Fibroblast of lung (primary cell): ENCODE results near the gene ABHD18. TPM values are rescaled to one million over a fixed set of nuclear protein-coding genes. Genes with fewer than 3 reads are reported as not detected.
"Not testable (repeated sequence)": the region's sequence is repeated elsewhere in the genome, so short reads cannot be mapped to it uniquely, and the experiment has no call there.

Experiments used
- DNase-seq, 2 donors: peaks; one replicate each; pipeline versions ENCODE4 v3.0.0 to v3.0.0-alpha.2; 2010; ENCODE audit warnings: low read depth in 2 of 2
- H2AFZ ChIP-seq: 2 replicates; pipeline ENCODE4 v1.5.1; 2012; ENCODE audit warnings: low read length, control low read depth, inconsistent platforms
- H3K27ac ChIP-seq: 2 replicates; pipeline ENCODE4 v1.5.1; 2011; ENCODE audit warnings: low read length, control low read depth; ENCODE audit not compliant: insufficient read depth
- H3K27me3 ChIP-seq: 2 replicates; pipeline ENCODE4 v1.5.1; 2011; ENCODE audit warnings: mild to moderate bottlenecking, low read length; ENCODE audit not compliant: control insufficient read depth, insufficient read depth
- H3K36me3 ChIP-seq: 2 replicates; pipeline ENCODE4 v1.5.1; 2011; ENCODE audit warnings: low read length; ENCODE audit not compliant: control insufficient read depth, insufficient read depth
- H3K4me1 ChIP-seq: 2 replicates; pipeline ENCODE4 v1.5.1; 2011; ENCODE audit warnings: low read length; ENCODE audit not compliant: control insufficient read depth, insufficient read depth; ENCODE audit errors: extremely low read depth
- H3K4me2 ChIP-seq: 2 replicates; pipeline ENCODE4 v1.5.1; 2011; ENCODE audit warnings: low read length, control low read depth; ENCODE audit not compliant: insufficient read depth; ENCODE audit errors: extremely low read depth
- H3K4me3 ChIP-seq, 4 experiments: fragments of 200-600 bp in 1 of 4; sonication (generic) in 1 of 4; replicated peaks in 1 of 4; 2 replicates each; pipeline ENCODE4 v1.5.1; 2011 to 2016; ENCODE audit warnings: low read length in 4 of 4, low read depth in 3 of 4, mild to moderate bottlenecking in 3 of 4, control low read depth in 2 of 4, inconsistent platforms in 1 of 4, mixed read lengths in 1 of 4; ENCODE audit not compliant: insufficient read depth in 1 of 4; ENCODE audit errors: control extremely low read depth in 1 of 4
- H3K79me2 ChIP-seq: 2 replicates; pipeline ENCODE4 v1.5.1; 2012; ENCODE audit warnings: mild to moderate bottlenecking, low read length, inconsistent platforms; ENCODE audit not compliant: control insufficient read depth, insufficient read depth
- H3K9ac ChIP-seq: 2 replicates; pipeline ENCODE4 v1.5.1; 2011; ENCODE audit warnings: mild to moderate bottlenecking, low read length, control low read depth; ENCODE audit not compliant: insufficient read depth
- H3K9me3 ChIP-seq: 2 replicates; pipeline ENCODE4 v1.5.1; 2012; ENCODE audit warnings: low read depth, low read length; ENCODE audit not compliant: control insufficient read depth, insufficient read depth
- H4K20me1 ChIP-seq: 2 replicates; pipeline ENCODE4 v1.5.1; 2011; ENCODE audit warnings: low read length; ENCODE audit not compliant: control insufficient read depth, insufficient read depth; ENCODE audit errors: extremely low read depth
- EZH2 ChIP-seq: IDR thresholded peaks from 2 replicates; pipeline ENCODE4 v1.5.1; 2012; ENCODE audit warnings: low read length, control low read depth, mild to moderate bottlenecking; ENCODE audit errors: missing control alignments
- polyA plus RNA-seq, 2 donors: library from polyadenylated mRNA; depleted of rRNA in 1 of 2; stranded (reverse) in 1 of 2; unstranded in 1 of 2; fragments of >200 nt; gene quantifications; 2 replicates each; pipeline ENCODE4 v1.2.1, GENCODE V29; 2011 to 2012; ENCODE audit warnings: missing spikeins in 1 of 2
- total RNA-seq: library from RNA; depleted of rRNA; stranded (reverse); fragments of >200 nt; gene quantifications from 2 replicates; pipeline ENCODE4 v1.2.1, GENCODE V29; 2014
- TF ChIP-seq, protein P1 (sequence below), 2 donors: IDR thresholded peaks in 1 of 2; conservative IDR thresholded peaks in 1 of 2; 1 replicate in 1 of 2; 2 replicates in 1 of 2; pipeline ENCODE4 v1.5.1; 2011 to 2012; ENCODE audit warnings: low read length in 2 of 2, control low read depth in 1 of 2, inconsistent platforms in 1 of 2, low read depth in 1 of 2, mild to moderate bottlenecking in 1 of 2

Gene ABHD18
- total and polyA plus RNA-seq, 2 donors (not counting 1 experiment from before 2014, with no cell fraction given): 4.2 to 5.3 TPM

DNA sequence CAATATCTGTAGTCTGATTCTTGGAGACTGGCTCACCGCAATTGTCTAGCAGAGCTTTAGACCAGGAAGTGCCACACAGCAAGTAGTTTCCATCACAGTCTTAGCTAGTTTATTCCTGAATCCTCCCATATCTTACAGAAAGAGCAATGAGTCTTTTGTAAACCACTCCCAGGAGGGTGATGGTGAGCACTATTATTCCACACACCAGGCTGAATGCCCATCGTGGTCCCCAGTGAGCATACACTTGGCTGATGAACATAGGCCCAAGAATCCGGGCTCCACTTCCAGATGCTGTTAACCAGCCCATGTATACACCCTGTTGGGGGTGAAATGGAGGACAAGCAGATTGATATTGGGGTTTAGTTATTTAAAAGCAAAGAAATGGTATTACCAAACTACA, 44.7 kb upstream of the ABHD18 start:
- Histone ChIP-seq H3K4me2 (no peak overlapping the region), H2AFZ (no peak overlapping the region), H3K79me2 (no peaks in the 10 kb centered on the region), H4K20me1 (no peaks in the 10 kb centered on the region), H3K4me3 (no peak overlapping the region), H3K36me3 (peaks cover 2% of the 10 kb centered on the region), H3K9me3 (no peaks in the 10 kb centered on the region), H3K27ac (no peak overlapping the region), H3K4me1 (no peaks in the 10 kb centered on the region), H3K27me3 (no peaks in the 10 kb centered on the region), H3K9ac (no peak overlapping the region)
- TF ChIP-seq EZH2: no peak
- TF ChIP-seq, protein P1, sequence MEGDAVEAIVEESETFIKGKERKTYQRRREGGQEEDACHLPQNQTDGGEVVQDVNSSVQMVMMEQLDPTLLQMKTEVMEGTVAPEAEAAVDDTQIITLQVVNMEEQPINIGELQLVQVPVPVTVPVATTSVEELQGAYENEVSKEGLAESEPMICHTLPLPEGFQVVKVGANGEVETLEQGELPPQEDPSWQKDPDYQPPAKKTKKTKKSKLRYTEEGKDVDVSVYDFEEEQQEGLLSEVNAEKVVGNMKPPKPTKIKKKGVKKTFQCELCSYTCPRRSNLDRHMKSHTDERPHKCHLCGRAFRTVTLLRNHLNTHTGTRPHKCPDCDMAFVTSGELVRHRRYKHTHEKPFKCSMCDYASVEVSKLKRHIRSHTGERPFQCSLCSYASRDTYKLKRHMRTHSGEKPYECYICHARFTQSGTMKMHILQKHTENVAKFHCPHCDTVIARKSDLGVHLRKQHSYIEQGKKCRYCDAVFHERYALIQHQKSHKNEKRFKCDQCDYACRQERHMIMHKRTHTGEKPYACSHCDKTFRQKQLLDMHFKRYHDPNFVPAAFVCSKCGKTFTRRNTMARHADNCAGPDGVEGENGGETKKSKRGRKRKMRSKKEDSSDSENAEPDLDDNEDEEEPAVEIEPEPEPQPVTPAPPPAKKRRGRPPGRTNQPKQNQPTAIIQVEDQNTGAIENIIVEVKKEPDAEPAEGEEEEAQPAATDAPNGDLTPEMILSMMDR (conservative IDR thresholded peaks at IDR 0.05 in 1 of 2, IDR thresholded peaks at IDR 0.05 in 1 of 2; ENCODE audit: low read depth in 1 of 2, low read length in 2 of 2): no peak
- DNase-seq: no peak

DNA sequence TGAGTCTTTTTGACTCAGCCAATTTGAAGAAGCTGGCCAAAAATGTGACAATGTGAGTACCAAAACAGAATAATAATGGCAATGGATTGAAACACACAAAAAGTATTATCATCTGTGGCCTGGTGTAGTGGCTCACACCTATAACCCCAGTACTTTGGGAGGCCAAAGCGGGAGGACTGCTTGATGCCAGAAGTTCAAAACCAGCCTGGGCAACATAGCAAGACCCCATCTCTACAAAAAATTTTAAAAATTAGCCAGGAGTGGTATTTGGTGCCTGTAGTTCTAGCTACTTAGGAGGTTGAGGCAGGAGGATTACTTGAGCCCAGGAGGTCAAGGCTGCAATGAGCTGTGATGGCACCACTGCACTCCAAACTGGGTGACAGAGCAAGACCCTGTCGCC, 43.0 kb upstream of the ABHD18 start:
- Histone ChIP-seq H3K4me2 (no peak overlapping the region), H3K79me2 (no peaks in the 10 kb centered on the region), H3K4me3 (no peak overlapping the region), H3K4me1 (no peaks in the 10 kb centered on the region), H3K9me3 (no peaks in the 10 kb centered on the region), H3K9ac (no peak overlapping the region), H3K27me3 (no peaks in the 10 kb centered on the region), H4K20me1 (no peaks in the 10 kb centered on the region), H3K36me3 (peaks cover 2% of the 10 kb centered on the region), H3K27ac (no peak overlapping the region), H2AFZ (no peak overlapping the region)
- DNase-seq: no peak
- TF ChIP-seq EZH2: no peak

DNA sequence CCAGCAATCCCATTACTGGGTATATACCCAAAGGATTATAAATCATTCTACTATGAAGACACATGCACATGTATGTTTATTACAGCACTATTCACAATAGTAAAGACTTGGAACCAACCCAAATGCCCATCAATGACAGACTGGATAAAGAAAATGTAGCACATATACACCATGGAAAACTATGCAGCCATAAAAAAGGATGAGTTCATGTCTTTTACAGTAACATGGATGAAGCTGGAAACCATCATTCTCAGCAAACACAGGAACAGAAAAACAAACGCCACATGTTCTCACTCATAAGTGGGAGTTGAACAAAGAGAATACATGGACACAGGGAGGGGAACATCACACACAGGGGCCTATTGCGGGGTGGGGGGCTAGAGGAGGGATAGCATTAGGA, 39.5 kb upstream of the ABHD18 start:
- H4K20me1 ChIP-seq, H3K36me3 ChIP-seq, H3K9me3 ChIP-seq, H3K4me1 ChIP-seq, H3K9ac ChIP-seq, H3K4me3 ChIP-seq, DNase-seq, H3K79me2 ChIP-seq, H3K4me2 ChIP-seq, H3K27ac ChIP-seq, H3K27me3 ChIP-seq, H2AFZ ChIP-seq: not testable (repeated sequence)

DNA sequence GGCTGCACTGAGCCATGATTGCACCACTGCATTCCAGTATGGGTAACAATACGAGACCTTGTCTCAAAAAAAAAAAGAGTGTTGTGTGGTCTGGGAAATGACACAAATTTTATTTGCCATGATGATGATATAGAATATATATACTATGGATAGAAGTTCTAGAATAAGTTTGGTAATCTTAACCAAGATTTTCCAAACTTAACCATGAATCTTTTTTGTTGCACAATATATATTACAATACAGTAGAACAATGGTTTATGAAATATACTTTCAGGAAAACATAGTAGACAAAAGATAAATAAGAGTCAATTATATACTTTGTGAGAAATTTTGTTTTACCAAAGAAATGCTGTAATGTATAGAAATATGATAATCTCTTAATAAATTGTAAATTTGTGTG, 35.0 kb upstream of the ABHD18 start:
- H3K4me1 ChIP-seq: no peaks in the 10 kb centered on the region
- H3K27me3 ChIP-seq: no peaks in the 10 kb centered on the region
- no peak for DNase-seq
- no peak for TF ChIP-seq EZH2
- TF ChIP-seq, protein P1 (conservative IDR thresholded peaks at IDR 0.05 in 1 of 2, IDR thresholded peaks at IDR 0.05 in 1 of 2; ENCODE audit: low read depth in 1 of 2, low read length in 2 of 2): no peak
- H3K9me3 ChIP-seq: no peaks in the 10 kb centered on the region
- no peak overlapping the region for H3K4me2 ChIP-seq
- no peak overlapping the region for H3K9ac ChIP-seq
- H4K20me1 ChIP-seq: no peaks in the 10 kb centered on the region
- H2AFZ ChIP-seq: no peak overlapping the region
- no peaks in the 10 kb centered on the region for H3K79me2 ChIP-seq
- no peak overlapping the region for H3K4me3 ChIP-seq
- H3K27ac ChIP-seq: no peak overlapping the region
- H3K36me3 ChIP-seq: no peaks in the 10 kb centered on the region

DNA sequence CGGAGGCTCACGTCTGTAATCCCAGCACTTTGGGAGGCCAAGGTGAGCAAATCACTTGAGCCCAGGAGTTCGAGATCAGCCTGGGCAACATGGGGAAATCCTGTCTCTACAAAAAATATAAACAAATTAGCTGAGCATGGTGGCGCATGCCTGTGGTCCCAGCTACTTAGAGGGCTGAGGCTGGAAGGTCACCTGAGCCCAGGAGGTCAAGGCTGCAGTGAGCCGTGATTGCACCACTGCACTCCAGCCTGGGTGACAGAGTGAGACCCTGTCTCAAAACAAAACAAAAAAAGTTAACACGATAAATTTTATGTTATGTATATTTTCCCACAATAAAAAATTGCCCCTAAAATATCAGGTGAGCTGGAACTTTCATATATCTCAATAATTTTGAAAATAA, 33.4 kb upstream of the ABHD18 start:
- not testable (repeated sequence) for H3K4me2 ChIP-seq, H3K27me3 ChIP-seq, H3K4me1 ChIP-seq, H3K9ac ChIP-seq, H3K4me3 ChIP-seq, H3K9me3 ChIP-seq, H4K20me1 ChIP-seq, H2AFZ ChIP-seq, H3K27ac ChIP-seq, DNase-seq, H3K36me3 ChIP-seq, H3K79me2 ChIP-seq
